Measurements from ENCODE around the gene SEMA7A. TPM values are rescaled to one million over a fixed set of nuclear protein-coding genes. Genes with fewer than 3 reads are reported as not detected.

Gene SEMA7A
- total RNA-seq, 1 donor from 2014 or later, result 3.9 TPM

- Histone ChIP-seq H3K27me3 (no peaks in the 10 kb centered on the region), H3K27ac (no peak overlapping the region), H3K36me3 (no peaks in the 10 kb centered on the region), H3K4me1 (peaks cover 30% of the 10 kb centered on the region), H3K9me3 (no peaks in the 10 kb centered on the region), H3K4me3 (no peak overlapping the region)
- TF ChIP-seq, protein P1, sequence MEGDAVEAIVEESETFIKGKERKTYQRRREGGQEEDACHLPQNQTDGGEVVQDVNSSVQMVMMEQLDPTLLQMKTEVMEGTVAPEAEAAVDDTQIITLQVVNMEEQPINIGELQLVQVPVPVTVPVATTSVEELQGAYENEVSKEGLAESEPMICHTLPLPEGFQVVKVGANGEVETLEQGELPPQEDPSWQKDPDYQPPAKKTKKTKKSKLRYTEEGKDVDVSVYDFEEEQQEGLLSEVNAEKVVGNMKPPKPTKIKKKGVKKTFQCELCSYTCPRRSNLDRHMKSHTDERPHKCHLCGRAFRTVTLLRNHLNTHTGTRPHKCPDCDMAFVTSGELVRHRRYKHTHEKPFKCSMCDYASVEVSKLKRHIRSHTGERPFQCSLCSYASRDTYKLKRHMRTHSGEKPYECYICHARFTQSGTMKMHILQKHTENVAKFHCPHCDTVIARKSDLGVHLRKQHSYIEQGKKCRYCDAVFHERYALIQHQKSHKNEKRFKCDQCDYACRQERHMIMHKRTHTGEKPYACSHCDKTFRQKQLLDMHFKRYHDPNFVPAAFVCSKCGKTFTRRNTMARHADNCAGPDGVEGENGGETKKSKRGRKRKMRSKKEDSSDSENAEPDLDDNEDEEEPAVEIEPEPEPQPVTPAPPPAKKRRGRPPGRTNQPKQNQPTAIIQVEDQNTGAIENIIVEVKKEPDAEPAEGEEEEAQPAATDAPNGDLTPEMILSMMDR (IDR thresholded peaks at IDR 0.05), result no peak
- no peak for TF ChIP-seq POLR2A (IDR thresholded peaks at IDR 0.05)
- no peak for TF ChIP-seq POLR2AphosphoS5 (IDR thresholded peaks at IDR 0.05; ENCODE audit: insufficient read depth in 1 of 2, low read depth in 1 of 2)
- DNase-seq (ENCODE audit: extremely low spot score in 2 of 2), result no peak
- intact Hi-C loops (cut with DNase I), result loop anchor here (5.0 to 10.0 kb wide), 2 partner anchors 123 to 415 kb away; partner anchors contain the start of gene CSK
Measured at GRCh38 chr15:74369756-74370155, 64.0 kb downstream of the SEMA7A start.

- DNase-seq (ENCODE audit: extremely low spot score in 2 of 2), result no peak
- Histone ChIP-seq H3K4me3 (no peak overlapping the region), H3K27ac (no peak overlapping the region), H3K36me3 (no peaks in the 10 kb centered on the region), H3K27me3 (no peaks in the 10 kb centered on the region), H3K9me3 (no peaks in the 10 kb centered on the region), H3K4me1 (peaks cover 25% of the 10 kb centered on the region)
- intact Hi-C loops (cut with DNase I), result no loop called here
- TF ChIP-seq, protein P1 (IDR thresholded peaks at IDR 0.05), result no peak
- TF ChIP-seq POLR2AphosphoS5 (IDR thresholded peaks at IDR 0.05; ENCODE audit: insufficient read depth in 1 of 2, low read depth in 1 of 2) (no peak), POLR2A (IDR thresholded peaks at IDR 0.05) (no peak)
Measured at GRCh38 chr15:74369084-74369745, 64.5 kb downstream of the SEMA7A start.

DNA sequence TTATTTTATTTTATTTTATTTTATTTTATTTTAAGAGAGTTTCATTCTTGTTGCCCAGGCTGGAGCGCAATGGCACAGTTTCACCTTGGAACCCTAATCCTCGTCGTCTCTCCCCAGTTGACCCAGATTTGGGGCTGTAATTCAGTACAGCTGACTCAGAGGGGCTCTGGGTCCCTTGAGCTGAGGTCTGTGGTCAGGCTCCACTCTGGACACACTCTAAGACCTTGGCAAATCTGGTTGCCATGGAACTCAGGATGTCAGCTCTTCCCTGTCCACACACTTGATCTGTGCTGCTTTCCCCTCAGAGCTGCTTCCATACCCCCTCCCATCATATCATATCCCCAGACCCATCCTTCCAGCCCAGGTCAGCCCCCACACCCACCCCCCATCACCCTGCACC, 65.6 kb downstream of the SEMA7A start:
- Histone ChIP-seq H3K27ac (no peak overlapping the region), H3K36me3 (no peaks in the 10 kb centered on the region), H3K27me3 (no peaks in the 10 kb centered on the region), H3K4me1 (peaks cover 17% of the 10 kb centered on the region), H3K4me3 (no peak overlapping the region), H3K9me3 (no peaks in the 10 kb centered on the region)
- TF ChIP-seq, protein P1 (IDR thresholded peaks at IDR 0.05), result no peak
- no peak for TF ChIP-seq POLR2A (IDR thresholded peaks at IDR 0.05)
- TF ChIP-seq POLR2AphosphoS5 (IDR thresholded peaks at IDR 0.05; ENCODE audit: insufficient read depth in 1 of 2, low read depth in 1 of 2), result no peak
- DNase-seq (ENCODE audit: extremely low spot score in 2 of 2), result no peak
- intact Hi-C loops (cut with DNase I), result no loop called here

DNA sequence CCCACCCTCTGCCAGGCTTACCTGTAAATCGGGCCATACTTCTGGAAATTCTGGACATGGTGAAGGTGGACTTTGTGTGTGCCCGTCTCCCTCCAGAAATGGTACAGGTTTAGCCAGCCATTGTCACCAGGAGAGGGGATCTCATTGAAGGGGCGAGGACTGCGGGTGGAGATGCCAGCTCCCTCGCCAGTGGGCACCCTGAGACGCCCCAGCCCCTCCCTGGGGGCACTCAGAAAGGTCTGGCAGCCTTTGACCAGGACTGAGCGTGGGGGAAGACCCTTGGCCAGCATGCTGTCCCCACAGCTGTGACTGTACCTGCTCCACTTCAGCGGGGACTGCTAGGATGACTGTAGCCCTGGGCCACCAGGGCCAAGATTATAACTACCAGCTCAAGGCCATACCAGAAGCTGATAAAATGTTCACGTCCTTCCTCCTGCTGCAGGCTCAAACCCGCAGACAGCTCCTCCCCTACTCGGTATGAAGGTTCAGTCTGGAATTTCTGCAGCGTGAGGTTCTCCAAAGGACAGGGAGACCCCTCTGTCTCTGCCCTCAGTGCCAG, 66.4 kb downstream of the SEMA7A start, which contains the start of gene CYP11A1:
Gene CYP11A1 (minus strand): TSS at position 351 of the 559 bp plus-strand sequence. CDS start 61 bp downstream, at position 290.
- DNase-seq (ENCODE audit: extremely low spot score in 2 of 2), result no peak
- H3K36me3 ChIP-seq, result no peaks in the 10 kb centered on the region
- H3K4me3 ChIP-seq, result no peak within 1 kb of the TSS
- intact Hi-C loops (cut with DNase I), result no loop called here
- H3K27me3 ChIP-seq, result no peaks in the 10 kb centered on the region
- no peaks in the 10 kb centered on the region for H3K9me3 ChIP-seq
- peaks cover 17% of the 10 kb centered on the region for H3K4me1 ChIP-seq
- no peak within 1 kb of the TSS for H3K27ac ChIP-seq
- TF ChIP-seq POLR2A (IDR thresholded peaks at IDR 0.05) (no peak), POLR2AphosphoS5 (IDR thresholded peaks at IDR 0.05; ENCODE audit: insufficient read depth in 1 of 2, low read depth in 1 of 2) (no peak)
- TF ChIP-seq, protein P1 (IDR thresholded peaks at IDR 0.05), result no peak

Data from vagina (tissue), 2 donors.